Measurements from ENCODE around the gene TCEAL7. TPM values are rescaled to one million over a fixed set of nuclear protein-coding genes. Genes with fewer than 3 reads are reported as not detected.

The TCEAL7 gene
- total and polyA plus RNA-seq, 12 donors = 0.79 to 24.0 (median 8.7) TPM; not detected in 1

DNA sequence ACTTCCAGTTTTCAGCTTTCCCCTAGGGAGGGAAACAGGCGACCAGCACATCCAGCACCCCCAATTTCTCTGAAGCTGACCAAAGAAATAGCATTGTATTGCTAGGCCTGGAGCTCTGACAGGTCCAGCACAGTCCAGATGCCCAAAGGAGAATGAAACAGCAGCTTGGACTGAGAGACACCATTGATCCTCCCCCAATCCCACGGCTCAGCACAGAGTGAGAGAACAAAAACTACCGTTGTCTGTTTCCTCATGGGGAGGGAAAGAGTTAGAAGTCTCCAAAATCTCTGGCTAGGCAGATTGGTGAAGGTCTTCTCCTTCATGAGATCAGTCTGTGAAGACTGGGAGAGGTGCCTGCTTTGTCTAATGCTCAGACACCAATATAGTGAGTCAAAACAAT, 8.6 kb downstream of the TCEAL7 start:
- 52 to 73% (median 65%) methylated on average over 2 to 3 of the region's 3 CpGs for WGBS, 4 donors

DNA sequence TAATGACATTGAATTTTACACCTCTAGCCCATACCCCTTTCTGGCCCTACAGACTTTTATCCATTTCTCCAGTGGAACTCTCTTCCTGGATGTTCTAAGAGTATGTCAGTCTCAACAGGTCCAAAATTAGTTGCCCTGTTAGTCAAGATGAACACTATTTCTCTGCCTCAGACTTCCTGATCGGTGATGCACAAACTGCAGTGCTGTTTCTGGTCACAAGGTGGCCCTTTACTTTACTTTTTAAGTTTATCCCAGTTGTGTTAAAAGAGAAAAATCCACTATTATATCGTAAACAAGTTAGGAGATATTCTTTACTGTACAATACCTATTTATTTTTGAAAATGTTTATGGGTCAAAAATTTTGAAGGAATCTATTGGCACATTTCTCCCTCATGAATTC, 13.1 kb downstream of the TCEAL7 start:
- Histone ChIP-seq H3K9me3 (replicated peaks in 1 of 3) (no peaks in the 10 kb centered on the region), H3K36me3 (replicated peaks in 1 of 2) (no peaks in the 10 kb centered on the region), H3K4me3 (no peak overlapping the region), H3K27ac (no peak overlapping the region), H3K4me1 (replicated peaks in 1 of 2) (no peaks in the 10 kb centered on the region), H3K27me3 (peaks cover 28% of the 10 kb centered on the region)
- WGBS, 4 donors = 0 to 22% (median 7%) methylated on average over 2 of the region's 2 CpGs
- DNase-seq = peak in 6 of 7 donors; percentile 34 to 81 (median 54)
- no peak for TF ChIP-seq POLR2A (IDR thresholded peaks at IDR 0.05)
- TF ChIP-seq, protein P1, sequence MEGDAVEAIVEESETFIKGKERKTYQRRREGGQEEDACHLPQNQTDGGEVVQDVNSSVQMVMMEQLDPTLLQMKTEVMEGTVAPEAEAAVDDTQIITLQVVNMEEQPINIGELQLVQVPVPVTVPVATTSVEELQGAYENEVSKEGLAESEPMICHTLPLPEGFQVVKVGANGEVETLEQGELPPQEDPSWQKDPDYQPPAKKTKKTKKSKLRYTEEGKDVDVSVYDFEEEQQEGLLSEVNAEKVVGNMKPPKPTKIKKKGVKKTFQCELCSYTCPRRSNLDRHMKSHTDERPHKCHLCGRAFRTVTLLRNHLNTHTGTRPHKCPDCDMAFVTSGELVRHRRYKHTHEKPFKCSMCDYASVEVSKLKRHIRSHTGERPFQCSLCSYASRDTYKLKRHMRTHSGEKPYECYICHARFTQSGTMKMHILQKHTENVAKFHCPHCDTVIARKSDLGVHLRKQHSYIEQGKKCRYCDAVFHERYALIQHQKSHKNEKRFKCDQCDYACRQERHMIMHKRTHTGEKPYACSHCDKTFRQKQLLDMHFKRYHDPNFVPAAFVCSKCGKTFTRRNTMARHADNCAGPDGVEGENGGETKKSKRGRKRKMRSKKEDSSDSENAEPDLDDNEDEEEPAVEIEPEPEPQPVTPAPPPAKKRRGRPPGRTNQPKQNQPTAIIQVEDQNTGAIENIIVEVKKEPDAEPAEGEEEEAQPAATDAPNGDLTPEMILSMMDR (IDR thresholded peaks at IDR 0.05) = peak; percentile 33 to 70 (median 64)
- intact Hi-C loops (cut with DNase I) = loop anchor here (10.0 kb wide), 1 partner anchor 122 kb away; no protein-coding TSS in a partner anchor

More for the DNA sequence above, 8.6 kb downstream of the TCEAL7 start:
- Histone ChIP-seq H3K4me1 (replicated peaks in 1 of 2) (no peaks in the 10 kb centered on the region), H3K27ac (no peak overlapping the region), H3K27me3 (peaks cover 9% of the 10 kb centered on the region), H3K4me3 (no peak overlapping the region), H3K36me3 (replicated peaks in 1 of 2) (no peaks in the 10 kb centered on the region), H3K9me3 (replicated peaks in 1 of 3) (no peaks in the 10 kb centered on the region)
- DNase-seq = no peak
- intact Hi-C loops (cut with DNase I) = no loop called here
- TF ChIP-seq, protein P1 (IDR thresholded peaks at IDR 0.05) = no peak
- no peak for TF ChIP-seq POLR2A (IDR thresholded peaks at IDR 0.05)

DNA sequence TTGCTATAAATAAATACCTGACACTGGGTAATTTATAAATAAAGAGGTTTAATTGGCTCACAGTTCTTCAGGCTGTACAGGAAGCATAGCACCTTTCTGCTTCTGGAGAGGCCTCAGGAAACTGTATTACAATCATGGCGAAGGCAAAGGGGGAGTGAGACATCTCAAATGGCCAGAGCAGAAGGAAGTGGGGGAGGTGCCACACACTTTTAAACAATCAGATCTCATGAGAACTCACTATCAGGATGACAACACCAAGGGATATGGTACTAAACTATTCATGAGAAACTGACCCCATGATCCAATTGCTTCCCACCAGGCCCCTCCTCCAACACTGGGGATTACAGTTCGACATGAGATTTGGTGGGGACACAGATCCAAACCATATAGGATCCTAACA, 14.6 kb downstream of the TCEAL7 start:
- H3K27ac ChIP-seq = no peak overlapping the region
- DNase-seq = no peak
- no peak overlapping the region for H3K4me3 ChIP-seq
- peaks cover 43% of the 10 kb centered on the region for H3K27me3 ChIP-seq
- intact Hi-C loops (cut with DNase I) = loop anchor here (10.0 kb wide), 1 partner anchor 120 kb away; no protein-coding TSS in a partner anchor
- H3K4me1 ChIP-seq (replicated peaks in 1 of 2) = no peaks in the 10 kb centered on the region
- no peaks in the 10 kb centered on the region for H3K36me3 ChIP-seq (replicated peaks in 1 of 2)
- 62 to 88% (median 73%) methylated on average over 2 of the region's 2 CpGs for WGBS, 4 donors
- TF ChIP-seq, protein P1 (IDR thresholded peaks at IDR 0.05) = no peak
- no peak for TF ChIP-seq POLR2A (IDR thresholded peaks at IDR 0.05)
- no peaks in the 10 kb centered on the region for H3K9me3 ChIP-seq (replicated peaks in 1 of 3)

DNA sequence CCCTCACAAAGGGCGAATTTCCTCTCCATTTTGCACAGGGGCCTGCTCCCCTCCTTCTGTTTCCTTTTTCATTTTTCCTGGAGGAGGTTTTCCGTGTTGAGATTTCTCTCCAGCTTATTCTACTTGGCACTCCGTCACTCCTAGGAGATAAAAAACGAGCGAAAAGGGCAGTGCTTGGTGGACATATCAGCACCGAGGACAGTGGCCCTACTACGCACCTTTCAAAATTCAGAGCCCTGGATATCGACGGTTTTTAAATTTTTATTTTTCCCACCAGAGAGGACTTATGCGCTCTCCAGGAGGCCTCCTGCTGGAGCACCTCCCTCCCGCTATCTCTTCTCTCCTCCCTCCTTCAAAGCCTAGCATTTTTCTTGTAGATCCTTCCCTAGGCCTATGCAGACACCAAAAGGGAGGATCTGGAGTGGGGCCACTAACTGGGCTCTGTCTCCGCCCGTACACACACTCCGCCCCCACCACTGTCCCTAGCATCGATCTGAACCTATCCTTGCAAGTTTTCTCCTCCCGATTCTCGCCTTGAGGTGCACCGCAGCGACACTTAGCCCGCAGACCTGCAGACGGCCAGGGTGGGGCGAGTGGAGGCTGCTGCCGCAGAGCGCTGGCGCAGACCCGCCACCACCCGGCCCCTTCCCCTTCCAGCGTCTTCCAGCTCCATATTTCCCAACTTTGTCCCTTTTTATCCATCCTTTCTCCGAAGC, 17.8 kb downstream of the TCEAL7 start:
- Histone ChIP-seq H3K27ac (no peak overlapping the region), H3K36me3 (replicated peaks in 1 of 2) (no peaks in the 10 kb centered on the region), H3K4me1 (replicated peaks in 1 of 2) (no peaks in the 10 kb centered on the region), H3K9me3 (replicated peaks in 1 of 3) (no peaks in the 10 kb centered on the region), H3K27me3 (peaks cover 44% of the 10 kb centered on the region), H3K4me3 (no peak overlapping the region)
- intact Hi-C loops (cut with DNase I) = loop anchor here (10.0 kb wide), 1 partner anchor 117 kb away; no protein-coding TSS in a partner anchor
- TF ChIP-seq POLR2A (IDR thresholded peaks at IDR 0.05) = no peak
- no peak for DNase-seq
- WGBS, 4 donors = 60 to 77% (median 68%) methylated on average over 29 of the region's 29 CpGs

Data from adrenal gland (tissue), 12 donors.